GM12878 (cell line): ENCODE results near the gene GDE1. TPM values are rescaled to one million over a fixed set of nuclear protein-coding genes. Genes with fewer than 3 reads are reported as not detected.
A peak's percentile ranks its signal among the peaks of the same experiment; 100 is the strongest.

Source experiments
- ASH2L ChIP-seq: fragments of 300-600, 200-600 bp; sonication (generic); IDR thresholded peaks from 2 replicates; pipeline ENCODE4 v1.6.1; 2017; ENCODE audit warnings: low read depth, mild to moderate bottlenecking, borderline replicate concordance
- CEBPZ ChIP-seq: fragments of 150-350 bp; IDR thresholded peaks from 2 replicates; pipeline ENCODE4 v1.6.1; 2016; ENCODE audit warnings: low read depth, low read length
- CREB1 ChIP-seq: IDR thresholded peaks from 2 replicates; pipeline ENCODE4 v1.6.1; 2012; ENCODE audit warnings: low read depth, mild to moderate bottlenecking, inconsistent platforms
- E2F8 ChIP-seq: fragments of 450-650 bp; IDR thresholded peaks from 2 replicates; pipeline ENCODE4 v1.6.1; 2018; ENCODE audit warnings: mild to moderate bottlenecking, low read depth, moderate library complexity; ENCODE audit not compliant: partially characterized antibody
- EGR1 ChIP-seq, 2 experiments: IDR thresholded peaks; 1 replicate in 1 of 2; 2 replicates in 1 of 2; pipeline ENCODE4 v1.6.1; 2011 to 2012; ENCODE audit warnings: low read depth in 2 of 2, low read length in 2 of 2, borderline replicate concordance in 1 of 2, mild to moderate bottlenecking in 1 of 2, moderate library complexity in 1 of 2
- EP300 ChIP-seq, 2 experiments: fragments of 150-350 bp in 1 of 2; IDR thresholded peaks; 2 replicates each; pipeline ENCODE4 v1.6.1; 2011 to 2012; ENCODE audit warnings: low read depth in 2 of 2, low read length in 2 of 2, borderline replicate concordance in 1 of 2, improper control_type of control experiment in 1 of 2, inconsistent platforms in 1 of 2; ENCODE audit not compliant: control insufficient read depth in 1 of 2
- ETV6 ChIP-seq, 2 experiments: fragments of 450-650 bp in 1 of 2; IDR thresholded peaks in 1 of 2; conservative IDR thresholded peaks in 1 of 2; 2 replicates each; pipeline ENCODE4 v1.6.1; 2014; ENCODE audit warnings: antibody characterized with exemption in 1 of 2, borderline replicate concordance in 1 of 2, low read depth in 1 of 2, mild to moderate bottlenecking in 1 of 2, moderate library complexity in 1 of 2
- HDGF ChIP-seq: fragments of 450-650 bp; IDR thresholded peaks from 2 replicates; pipeline ENCODE4 v1.6.1; 2016; ENCODE audit warnings: antibody characterized with exemption
- IRF3 ChIP-seq: fragments of 450-650 bp; IDR thresholded peaks from 2 replicates; pipeline ENCODE4 v1.6.1; 2014; ENCODE audit warnings: mild to moderate bottlenecking
- IRF4 ChIP-seq: IDR thresholded peaks from 2 replicates; pipeline ENCODE4 v1.6.1; 2011; ENCODE audit warnings: low read depth, low read length
- KDM1A ChIP-seq: fragments of 200-600 bp; sonication (generic); IDR thresholded peaks from 2 replicates; pipeline ENCODE4 v1.6.1; 2016; ENCODE audit warnings: borderline replicate concordance
- KLF5 ChIP-seq: fragments of 450-650 bp; IDR thresholded peaks from 2 replicates; pipeline ENCODE4 v1.6.1; 2014; ENCODE audit warnings: mild to moderate bottlenecking; ENCODE audit not compliant: partially characterized antibody
- NFIC ChIP-seq: IDR thresholded peaks from 2 replicates; pipeline ENCODE4 v1.6.1; 2012; ENCODE audit warnings: low read depth, mild to moderate bottlenecking, inconsistent platforms, low read length, moderate library complexity
- NR2C1 ChIP-seq: fragments of 450-650 bp; IDR thresholded peaks from 2 replicates; pipeline ENCODE4 v1.6.1; 2017; ENCODE audit warnings: antibody characterized with exemption, mild to moderate bottlenecking, moderate library complexity
- NR2C2 ChIP-seq: IDR thresholded peaks from 2 replicates; pipeline ENCODE4 v1.6.1; 2011; ENCODE audit warnings: borderline replicate concordance, low read depth; ENCODE audit not compliant: control insufficient read depth, insufficient read length
- POLR2A ChIP-seq: IDR thresholded peaks from 2 replicates; pipeline ENCODE4 v1.6.1; 2011; ENCODE audit warnings: low read depth, mild to moderate bottlenecking, low read length
- SIN3A ChIP-seq: IDR thresholded peaks from 2 replicates; pipeline ENCODE4 v1.6.1; 2012; ENCODE audit warnings: low read depth, low read length, improper control_type of control experiment
- SIX5 ChIP-seq: IDR thresholded peaks from 2 replicates; pipeline ENCODE4 v1.6.1; 2011; ENCODE audit warnings: mild to moderate bottlenecking, low read depth, low read length, moderate library complexity; ENCODE audit not compliant: severe bottlenecking
- SREBF2 ChIP-seq: IDR thresholded peaks from 2 replicates; pipeline ENCODE4 v1.6.1; 2012; ENCODE audit warnings: mild to moderate bottlenecking, low read length
- TARDBP ChIP-seq: IDR thresholded peaks from 2 replicates; pipeline ENCODE4 v1.6.1; 2016; ENCODE audit warnings: borderline replicate concordance
- ZSCAN29 ChIP-seq: fragments of 450-650 bp; IDR thresholded peaks from 2 replicates; pipeline ENCODE4 v1.6.1; 2017; ENCODE audit warnings: mild to moderate bottlenecking, moderate library complexity
- polyA plus RNA-seq, 11 experiments: library from polyadenylated mRNA; depleted of rRNA in 4 of 11; unstranded in 6 of 11; stranded (reverse) in 5 of 11; fragments of >200 nt; fragmentation: Nextera tagmentation in 4 of 11; fragmentation: Illumina TruSeq in 1 of 11; extraction: Ambion mirVana in 4 of 11; extraction: Trizol in 1 of 11; gene quantifications; 1 replicate in 1 of 11; 2 replicates in 10 of 11; pipeline versions ENCODE4 v1.2.1 to v1.2.3, GENCODE V29; 2011 to 2016; ENCODE audit warnings: inconsistent platforms in 2 of 11, missing spikeins in 2 of 11, low read depth in 1 of 11
- total RNA-seq, 4 experiments: library from RNA; depleted of rRNA in 3 of 4; stranded (reverse); fragments of >200 nt in 3 of 4; fragmentation: Illumina TruSeq in 1 of 4; extraction: Trizol in 1 of 4; gene quantifications; 2 replicates each; pipeline versions ENCODE4 v1.2.1 to v1.2.3, GENCODE V29; 2013 to 2021

GDE1 gene
- total and polyA plus RNA-seq, 10 of the 15 experiments (the other 5 are each of a cell fraction or from before 2014, with no cell fraction given) = 14.8 to 31.8 (median 21.0) TPM

GRCh38 chr16:19521471-19522396, at the start of gene GDE1 (continued):
- TF ChIP-seq E2F8 = no peak
- TF ChIP-seq ASH2L = 0 out of 2 replicates have a peak, but pooled peaks have one; percentile 74
- TF ChIP-seq SIN3A = no peak; the same call in 1 of the 2 replicates
- TF ChIP-seq KLF5 = no peak
- peak; percentile 89 for TF ChIP-seq POLR2A
- no peak for TF ChIP-seq EGR1 (IDR thresholded peaks at IDR 0.05; ENCODE audit: borderline replicate concordance in 1 of 2, low read depth in 2 of 2, low read length in 2 of 2)
- peak; percentile 11; the same call in 1 of the 2 replicates for TF ChIP-seq IRF3
- TF ChIP-seq CREB1 = peak; percentile 59; the same call in 1 of the 2 replicates
- TF ChIP-seq KDM1A = no peak
- no peak for TF ChIP-seq SREBF2
- no peak for TF ChIP-seq IRF4
- TF ChIP-seq HDGF = 0 out of 2 replicates have a peak, but pooled peaks have one; percentile 64
- TF ChIP-seq ETV6 (conservative IDR thresholded peaks at IDR 0.05 in 1 of 2, IDR thresholded peaks at IDR 0.05 in 1 of 2; ENCODE audit: borderline replicate concordance in 1 of 2, low read depth in 1 of 2) = no peak
- no peak for TF ChIP-seq NR2C1
- TF ChIP-seq EP300 (IDR thresholded peaks at IDR 0.05; ENCODE audit: borderline replicate concordance in 1 of 2, control insufficient read depth in 1 of 2, low read depth in 2 of 2, low read length in 2 of 2) = no peak
- no peak for TF ChIP-seq SIX5
- no peak for TF ChIP-seq NFIC
- no peak for TF ChIP-seq CEBPZ
- TF ChIP-seq ZSCAN29 = no peak
- TF ChIP-seq NR2C2 = no peak
- TF ChIP-seq TARDBP = no peak
